ENCODE results near the gene SYNJ2.

The SYNJ2 gene

GRCh38 chr6:158061361-158061708, 79.7 kb downstream of the SYNJ2 start:
- no peak for DNase-seq (ENCODE audit: low read depth)
- H3K4me3 ChIP-seq (ENCODE audit: control insufficient read depth, low read depth, low read length): no peak overlapping the region
- no peak for TF ChIP-seq CTCF (IDR thresholded peaks at IDR 0.05; ENCODE audit: control insufficient read depth, insufficient read depth, low read depth, low read length, missing control alignments)

- DNase-seq (ENCODE audit: low read depth): no peak
- TF ChIP-seq CTCF (IDR thresholded peaks at IDR 0.05; ENCODE audit: control insufficient read depth, insufficient read depth, low read depth, low read length, missing control alignments): no peak
- H3K4me3 ChIP-seq (ENCODE audit: control insufficient read depth, low read depth, low read length): no peak overlapping the region
These were observed 80.2 kb downstream of the SYNJ2 start for GRCh38 chr6:158061709-158062461.

GRCh38 chr6:158063736-158064135, 82.1 kb downstream of the SYNJ2 start:
- TF ChIP-seq CTCF (IDR thresholded peaks at IDR 0.05; ENCODE audit: control insufficient read depth, insufficient read depth, low read depth, low read length, missing control alignments): no peak
- no peak overlapping the region for H3K4me3 ChIP-seq (ENCODE audit: control insufficient read depth, low read depth, low read length)
- no peak for DNase-seq (ENCODE audit: low read depth)

DNA sequence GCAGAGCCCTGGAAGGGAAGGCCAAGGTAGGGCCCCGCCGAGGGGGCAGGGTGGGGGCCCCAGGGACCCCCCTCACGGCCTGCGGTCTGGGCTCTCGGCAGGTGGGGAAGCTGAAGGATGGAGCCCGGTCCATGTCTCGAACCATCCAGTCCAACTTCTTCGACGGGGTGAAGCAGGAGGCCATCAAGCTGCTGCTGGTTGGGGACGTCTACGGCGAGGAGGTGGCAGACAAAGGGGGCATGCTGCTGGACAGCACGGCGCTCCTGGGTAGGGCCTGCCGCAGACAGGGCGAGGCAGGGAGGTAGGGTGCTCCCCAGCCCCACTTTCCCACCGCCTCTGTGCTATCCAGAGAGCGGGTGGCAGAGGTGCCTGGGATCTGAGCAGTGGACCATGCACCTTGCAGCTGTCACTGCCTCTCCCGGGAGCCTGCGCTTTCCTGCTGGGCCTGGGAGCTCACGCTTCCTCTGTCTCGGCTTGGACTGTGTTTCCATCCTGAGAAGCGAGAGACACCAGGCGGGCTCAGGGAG, 83.1 kb downstream of the SYNJ2 start:
- no peak for DNase-seq (ENCODE audit: low read depth)
- no peak for TF ChIP-seq CTCF (IDR thresholded peaks at IDR 0.05; ENCODE audit: control insufficient read depth, insufficient read depth, low read depth, low read length, missing control alignments)
- H3K4me3 ChIP-seq (ENCODE audit: control insufficient read depth, low read depth, low read length): no peak overlapping the region

- no peak for TF ChIP-seq CTCF (IDR thresholded peaks at IDR 0.05; ENCODE audit: control insufficient read depth, insufficient read depth, low read depth, low read length, missing control alignments)
- no peak overlapping the region for H3K4me3 ChIP-seq (ENCODE audit: control insufficient read depth, low read depth, low read length)
- DNase-seq (ENCODE audit: low read depth): no peak
These were observed 84.6 kb downstream of the SYNJ2 start for GRCh38 chr6:158066136-158066781.

GRCh38 chr6:158067436-158068015, 85.9 kb downstream of the SYNJ2 start:
- DNase-seq (ENCODE audit: low read depth): no peak
- no peak overlapping the region for H3K4me3 ChIP-seq (ENCODE audit: control insufficient read depth, low read depth, low read length)
- TF ChIP-seq CTCF (IDR thresholded peaks at IDR 0.05; ENCODE audit: control insufficient read depth, insufficient read depth, low read depth, low read length, missing control alignments): no peak

All from AG09309 (cell line).